Retinal pigment epithelial cell (primary cell): ENCODE results near the gene EIF2B5.
A peak's percentile ranks its signal among the peaks of the same experiment; 100 is the strongest.
"Not testable (repeated sequence)": the region's sequence is repeated elsewhere in the genome, so short reads cannot be mapped to it uniquely, and the experiment has no call there.

ENCODE experiments used
- DNase-seq: peaks from one replicate; pipeline ENCODE4 v3.0.0-alpha.2; 2010; ENCODE audit warnings: low read depth
- H3K4me3 ChIP-seq: 2 replicates; pipeline ENCODE4 v1.5.1; 2011; ENCODE audit warnings: mild to moderate bottlenecking, low read length, control low read depth, moderate library complexity
- TF ChIP-seq, protein P1 (sequence below): conservative IDR thresholded peaks from 2 replicates; pipeline ENCODE4 v1.5.1; 2011; ENCODE audit warnings: low read depth, low read length, control low read depth, inconsistent platforms

EIF2B5 gene

DNA sequence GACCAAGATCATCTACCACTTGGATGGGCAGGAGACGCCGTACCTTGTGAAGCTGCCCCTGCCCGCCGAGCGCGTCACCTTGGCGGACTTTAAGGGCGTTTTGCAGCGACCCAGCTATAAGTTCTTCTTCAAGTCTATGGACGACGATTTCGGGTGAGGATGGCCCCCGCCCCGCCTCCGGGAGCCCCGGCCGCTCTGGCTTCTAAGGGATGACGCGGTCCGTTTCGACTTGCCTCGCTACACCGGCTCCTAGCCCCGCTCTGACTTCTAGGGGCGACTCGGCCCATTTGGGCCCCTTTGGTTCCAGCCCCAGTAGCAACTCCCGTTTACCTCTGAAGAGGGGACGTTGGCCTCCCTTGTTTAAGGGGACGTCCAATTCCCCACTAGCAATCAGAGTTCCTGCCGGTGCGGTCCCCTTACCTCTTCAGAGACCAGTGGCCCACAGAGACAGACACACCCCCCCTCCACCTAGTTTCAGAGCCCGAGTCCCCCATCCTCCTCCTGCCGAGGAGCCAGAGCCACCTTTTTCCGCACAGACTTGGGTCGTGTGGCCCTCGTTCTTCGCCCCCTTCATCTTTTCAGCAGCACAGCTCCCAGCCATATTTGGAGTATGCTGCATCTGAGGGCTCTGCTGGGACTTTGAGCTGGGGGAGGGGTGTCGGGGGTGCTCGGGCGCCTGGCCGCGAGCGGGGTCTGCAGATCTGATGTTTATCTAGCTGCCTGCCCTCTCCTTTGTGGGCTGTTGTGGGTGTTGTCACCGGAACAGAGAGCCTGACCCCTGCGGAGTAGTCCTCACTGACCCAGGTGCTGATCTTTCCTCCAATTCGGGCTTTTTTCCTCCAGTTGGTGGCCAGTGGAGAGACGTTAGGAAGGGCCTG is 20.7 kb downstream of the EIF2B5 start:
- peak overlapping the region; percentile 99 for H3K4me3 ChIP-seq
- no peak for DNase-seq
- TF ChIP-seq, protein P1, sequence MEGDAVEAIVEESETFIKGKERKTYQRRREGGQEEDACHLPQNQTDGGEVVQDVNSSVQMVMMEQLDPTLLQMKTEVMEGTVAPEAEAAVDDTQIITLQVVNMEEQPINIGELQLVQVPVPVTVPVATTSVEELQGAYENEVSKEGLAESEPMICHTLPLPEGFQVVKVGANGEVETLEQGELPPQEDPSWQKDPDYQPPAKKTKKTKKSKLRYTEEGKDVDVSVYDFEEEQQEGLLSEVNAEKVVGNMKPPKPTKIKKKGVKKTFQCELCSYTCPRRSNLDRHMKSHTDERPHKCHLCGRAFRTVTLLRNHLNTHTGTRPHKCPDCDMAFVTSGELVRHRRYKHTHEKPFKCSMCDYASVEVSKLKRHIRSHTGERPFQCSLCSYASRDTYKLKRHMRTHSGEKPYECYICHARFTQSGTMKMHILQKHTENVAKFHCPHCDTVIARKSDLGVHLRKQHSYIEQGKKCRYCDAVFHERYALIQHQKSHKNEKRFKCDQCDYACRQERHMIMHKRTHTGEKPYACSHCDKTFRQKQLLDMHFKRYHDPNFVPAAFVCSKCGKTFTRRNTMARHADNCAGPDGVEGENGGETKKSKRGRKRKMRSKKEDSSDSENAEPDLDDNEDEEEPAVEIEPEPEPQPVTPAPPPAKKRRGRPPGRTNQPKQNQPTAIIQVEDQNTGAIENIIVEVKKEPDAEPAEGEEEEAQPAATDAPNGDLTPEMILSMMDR: no peak

DNA sequence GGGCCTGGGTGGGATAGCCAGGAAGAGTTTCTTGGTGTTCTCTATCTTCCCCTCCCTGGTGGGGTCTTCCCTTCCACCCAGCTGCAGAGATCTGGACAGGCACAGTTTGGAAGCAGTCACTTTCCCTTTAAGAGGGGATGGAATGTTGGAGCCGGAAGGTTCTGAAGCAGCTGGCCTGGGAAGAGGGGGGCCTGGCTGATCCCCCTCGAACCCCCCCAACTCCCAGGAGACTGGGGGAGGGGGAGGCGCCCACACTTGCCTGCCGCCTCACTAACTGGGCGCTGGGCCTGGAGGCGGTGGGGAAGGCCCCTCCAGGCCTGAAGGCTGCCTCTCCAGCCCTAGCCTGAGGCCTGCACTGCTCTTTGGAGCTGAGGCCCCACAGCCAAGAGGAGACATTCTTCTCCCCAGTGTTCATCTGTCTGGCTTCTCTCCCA is 21.4 kb downstream of the EIF2B5 start:
- H3K4me3 ChIP-seq: peak overlapping the region; percentile 99
- TF ChIP-seq, protein P1: no peak
- DNase-seq: no peak

DNA sequence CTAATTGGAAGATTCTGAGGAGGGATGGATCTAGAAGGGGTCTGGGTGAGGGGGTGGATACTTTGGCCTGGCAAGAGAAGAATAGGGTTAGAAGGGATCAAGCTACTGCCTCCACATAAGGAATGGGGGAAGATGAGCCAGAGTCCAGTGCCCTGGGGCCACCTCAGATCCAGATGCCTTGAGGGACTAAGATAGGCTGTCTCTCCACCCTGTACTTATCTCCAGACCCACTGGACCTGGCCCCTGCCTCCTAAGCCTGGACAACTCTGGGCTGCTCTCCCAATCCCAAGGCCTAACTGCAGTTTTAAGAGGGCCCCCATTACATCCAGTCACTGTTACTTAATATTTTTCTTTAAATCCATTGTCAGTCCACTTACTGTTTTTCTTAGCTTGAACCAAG is 22.0 kb downstream of the EIF2B5 start:
- peak overlapping the region; percentile 99 for H3K4me3 ChIP-seq
- TF ChIP-seq, protein P1: no peak
- DNase-seq: no peak

DNA sequence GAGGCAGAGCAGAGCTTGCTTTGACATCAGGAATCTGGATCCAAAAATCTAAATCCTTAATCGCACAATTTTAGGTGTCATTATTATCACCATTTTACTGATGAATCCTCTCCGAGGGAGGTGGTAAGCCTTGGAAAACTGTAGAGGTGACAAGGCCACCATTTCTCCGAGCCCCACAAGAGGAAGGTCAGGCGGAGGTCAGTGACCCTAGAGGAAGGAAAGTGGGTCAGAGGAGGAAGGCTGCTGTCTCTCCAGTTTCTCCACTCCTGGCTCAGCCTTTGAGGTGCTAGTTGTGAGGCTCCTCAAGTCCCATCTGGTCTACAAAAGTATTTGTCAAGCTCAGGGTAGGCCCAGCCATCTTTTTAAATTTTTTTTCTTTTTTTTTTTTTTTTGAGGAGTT is 23.2 kb downstream of the EIF2B5 start:
- peak overlapping the region; percentile 99 for H3K4me3 ChIP-seq
- DNase-seq: no peak
- TF ChIP-seq, protein P1: no peak

DNA sequence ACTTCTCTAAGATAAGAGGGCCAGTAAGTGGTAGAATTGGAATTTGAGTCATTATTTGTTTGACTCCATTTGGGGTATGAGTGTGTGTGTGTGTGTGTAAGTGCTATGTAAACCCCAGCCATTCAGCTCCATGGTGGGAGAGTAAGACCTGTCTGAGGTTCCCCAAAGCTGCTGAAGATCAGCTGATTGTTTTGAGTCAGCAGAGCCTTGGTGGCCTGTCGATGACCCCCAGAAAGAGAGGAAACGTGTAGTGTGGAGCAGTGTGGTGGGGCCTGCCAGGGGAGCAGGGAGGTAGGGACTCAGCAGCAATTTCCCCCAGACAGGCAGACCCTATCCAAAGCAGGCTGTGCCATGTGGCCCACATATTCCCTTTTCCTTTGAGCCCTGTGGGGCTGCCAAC is 25.3 kb downstream of the EIF2B5 start:
- peak; percentile 97 for DNase-seq
- H3K4me3 ChIP-seq: peak overlapping the region; percentile 24
- TF ChIP-seq, protein P1: no peak

DNA sequence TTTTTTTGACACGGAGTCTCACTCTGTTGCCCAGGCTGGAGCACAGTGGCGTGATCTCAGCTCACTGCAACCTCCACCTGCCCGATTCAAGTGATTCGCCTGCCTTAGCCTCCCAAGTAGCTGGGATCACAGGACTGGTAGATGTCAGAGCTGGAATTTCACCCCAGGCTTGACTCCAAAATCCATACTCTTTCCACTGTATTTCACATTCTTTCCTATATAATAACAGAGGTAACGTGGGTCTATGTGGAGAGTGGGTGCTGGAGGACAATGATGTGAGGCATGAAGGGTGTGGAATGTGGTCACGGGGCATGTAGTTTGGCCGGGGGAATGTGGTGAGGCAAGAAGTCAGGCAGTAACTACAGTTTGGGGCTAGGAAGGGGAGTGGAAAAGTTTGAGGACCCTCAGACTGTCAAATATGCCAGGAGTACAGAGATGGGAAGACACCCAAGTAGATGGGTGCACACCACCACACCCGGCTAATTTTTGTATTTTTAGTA is 27.5 kb downstream of the EIF2B5 start:
- DNase-seq: not testable (repeated sequence)

DNA sequence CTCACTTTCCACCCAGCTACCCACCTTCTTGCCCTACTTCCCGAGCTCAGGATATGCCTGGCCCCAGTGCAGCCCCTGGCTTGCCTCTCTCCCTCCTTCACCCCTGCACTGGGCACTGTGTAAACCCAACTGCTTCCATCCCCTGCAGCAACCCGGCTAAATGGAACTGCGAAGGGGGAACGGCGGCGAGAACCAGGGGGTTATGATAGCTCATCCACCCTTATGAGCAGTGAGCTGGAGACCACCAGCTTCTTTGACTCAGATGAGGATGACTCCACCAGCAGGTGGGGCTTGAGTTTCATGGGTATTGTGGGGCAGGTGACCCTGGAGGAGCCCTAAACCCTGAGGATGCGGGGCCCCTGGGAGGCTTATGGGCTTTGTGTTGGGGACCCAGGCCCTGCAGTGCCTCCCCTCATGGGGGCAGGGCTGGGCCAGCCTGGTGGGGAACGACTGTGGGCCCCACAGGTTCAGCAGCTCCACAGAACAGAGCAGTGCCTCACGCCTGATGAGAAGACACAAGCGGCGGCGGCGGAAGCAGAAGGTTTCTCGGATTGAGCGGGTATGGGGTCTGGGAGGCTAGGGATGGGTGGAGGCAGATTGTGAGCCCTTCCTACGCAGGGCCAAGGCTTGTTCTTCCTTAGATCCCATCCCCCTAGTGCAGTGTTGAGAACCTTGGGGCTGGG is 29.6 kb downstream of the EIF2B5 start:
- DNase-seq: no peak
- TF ChIP-seq, protein P1: no peak

More for the DNA sequence above, 27.5 kb downstream of the EIF2B5 start:
- H3K4me3 ChIP-seq: not testable (repeated sequence)

More for the DNA sequence above, 29.6 kb downstream of the EIF2B5 start:
- no peak overlapping the region for H3K4me3 ChIP-seq
